Measurements from ENCODE around the gene MRI1. TPM values are rescaled to one million over a fixed set of nuclear protein-coding genes. Genes with fewer than 3 reads are reported as not detected.

Gene MRI1
- total RNA-seq, 6 donors from 2014 or later: 29.4 to 155 (median 42.3) TPM

DNA sequence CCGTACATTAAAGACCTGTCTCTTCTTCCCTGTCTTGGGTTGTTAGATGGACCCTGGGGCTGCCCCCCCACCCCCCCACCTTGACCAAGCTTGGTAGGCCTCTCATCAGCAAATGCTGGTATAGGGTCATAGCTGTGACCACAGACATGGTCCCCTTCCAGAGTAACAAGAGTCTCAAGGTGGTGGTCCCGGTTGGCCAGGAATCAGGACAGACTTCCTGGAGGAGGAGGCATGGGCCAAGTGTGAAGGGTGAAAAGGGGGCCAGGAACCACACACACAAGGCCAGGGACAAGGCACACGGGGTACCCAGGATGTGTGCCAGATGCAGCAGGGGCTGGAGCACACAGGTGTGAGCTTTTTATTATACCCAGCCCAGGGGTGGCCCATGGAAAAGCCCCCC is 1.1 kb upstream of the MRI1 start:
- Histone ChIP-seq H3K27ac (no peak overlapping the region), H3K4me3 (no peak overlapping the region), H3K27me3 (no peaks in the 10 kb centered on the region), H3K36me3 (peaks cover 7 to 56% (median 42%) of the 10 kb centered on the region in 4 donors), H3K4me1 (peaks cover 7 to 24% (median 18%) of the 10 kb centered on the region in 4 donors), H3K9me3 (no peaks in the 10 kb centered on the region)
- 89 to 91% methylated on average over 3 of the region's 3 CpGs for WGBS, 2 donors
- ATAC-seq (ENCODE audit: low FRiP score in 2 of 2): no peak
- no peak for DNase-seq
- TF ChIP-seq, protein P1, sequence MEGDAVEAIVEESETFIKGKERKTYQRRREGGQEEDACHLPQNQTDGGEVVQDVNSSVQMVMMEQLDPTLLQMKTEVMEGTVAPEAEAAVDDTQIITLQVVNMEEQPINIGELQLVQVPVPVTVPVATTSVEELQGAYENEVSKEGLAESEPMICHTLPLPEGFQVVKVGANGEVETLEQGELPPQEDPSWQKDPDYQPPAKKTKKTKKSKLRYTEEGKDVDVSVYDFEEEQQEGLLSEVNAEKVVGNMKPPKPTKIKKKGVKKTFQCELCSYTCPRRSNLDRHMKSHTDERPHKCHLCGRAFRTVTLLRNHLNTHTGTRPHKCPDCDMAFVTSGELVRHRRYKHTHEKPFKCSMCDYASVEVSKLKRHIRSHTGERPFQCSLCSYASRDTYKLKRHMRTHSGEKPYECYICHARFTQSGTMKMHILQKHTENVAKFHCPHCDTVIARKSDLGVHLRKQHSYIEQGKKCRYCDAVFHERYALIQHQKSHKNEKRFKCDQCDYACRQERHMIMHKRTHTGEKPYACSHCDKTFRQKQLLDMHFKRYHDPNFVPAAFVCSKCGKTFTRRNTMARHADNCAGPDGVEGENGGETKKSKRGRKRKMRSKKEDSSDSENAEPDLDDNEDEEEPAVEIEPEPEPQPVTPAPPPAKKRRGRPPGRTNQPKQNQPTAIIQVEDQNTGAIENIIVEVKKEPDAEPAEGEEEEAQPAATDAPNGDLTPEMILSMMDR (IDR thresholded peaks at IDR 0.05): no peak
- TF ChIP-seq EP300 (IDR thresholded peaks at IDR 0.05): no peak
- no peak for TF ChIP-seq POLR2A (IDR thresholded peaks at IDR 0.05)
- no peak for TF ChIP-seq POLR2AphosphoS5 (IDR thresholded peaks at IDR 0.05)

GRCh38 chr19:13764821-13765394 is 586 bp downstream of the MRI1 start:
- Histone ChIP-seq H3K36me3 (peaks cover 13 to 56% (median 46%) of the 10 kb centered on the region in 4 donors), H3K27me3 (no peaks in the 10 kb centered on the region), H3K27ac (peak overlapping the region; percentile 66 to 80 (median 79)), H3K4me3 (peak overlapping the region; percentile 68 to 94 (median 92)), H3K4me1 (peaks cover 7 to 24% (median 18%) of the 10 kb centered on the region in 4 donors), H3K9me3 (no peaks in the 10 kb centered on the region)
- WGBS, 2 donors: 5 to 6% methylated on average over 7 to 11 of the region's 48 CpGs
- peak in 1 of 2 donors; percentile 46 for ATAC-seq (ENCODE audit: low FRiP score in 2 of 2)
- DNase-seq: peak; percentile 31 to 91
- no peak for TF ChIP-seq POLR2A (IDR thresholded peaks at IDR 0.05)
- no peak for TF ChIP-seq POLR2AphosphoS5 (IDR thresholded peaks at IDR 0.05)
- TF ChIP-seq, protein P1 (IDR thresholded peaks at IDR 0.05): no peak
- TF ChIP-seq EP300 (IDR thresholded peaks at IDR 0.05): no peak

GRCh38 chr19:13765395-13766094 is 1.2 kb downstream of the MRI1 start:
- Histone ChIP-seq H3K9me3 (no peaks in the 10 kb centered on the region), H3K4me1 (peaks cover 7 to 24% (median 18%) of the 10 kb centered on the region in 4 donors), H3K4me3 (peak overlapping the region; percentile 68 to 94 (median 92)), H3K27ac (peak overlapping the region; percentile 66 to 80 (median 79)), H3K27me3 (no peaks in the 10 kb centered on the region), H3K36me3 (peaks cover 9 to 56% (median 46%) of the 10 kb centered on the region in 4 donors)
- ATAC-seq (ENCODE audit: low FRiP score in 2 of 2): no peak
- WGBS, 2 donors: 50 to 53% methylated on average over 15 to 19 of the region's 19 CpGs
- TF ChIP-seq POLR2AphosphoS5 (IDR thresholded peaks at IDR 0.05) (no peak), POLR2A (IDR thresholded peaks at IDR 0.05) (no peak), EP300 (IDR thresholded peaks at IDR 0.05) (no peak)
- TF ChIP-seq, protein P1 (IDR thresholded peaks at IDR 0.05): no peak
- DNase-seq: peak in 1 of 2 donors; percentile 57

DNA sequence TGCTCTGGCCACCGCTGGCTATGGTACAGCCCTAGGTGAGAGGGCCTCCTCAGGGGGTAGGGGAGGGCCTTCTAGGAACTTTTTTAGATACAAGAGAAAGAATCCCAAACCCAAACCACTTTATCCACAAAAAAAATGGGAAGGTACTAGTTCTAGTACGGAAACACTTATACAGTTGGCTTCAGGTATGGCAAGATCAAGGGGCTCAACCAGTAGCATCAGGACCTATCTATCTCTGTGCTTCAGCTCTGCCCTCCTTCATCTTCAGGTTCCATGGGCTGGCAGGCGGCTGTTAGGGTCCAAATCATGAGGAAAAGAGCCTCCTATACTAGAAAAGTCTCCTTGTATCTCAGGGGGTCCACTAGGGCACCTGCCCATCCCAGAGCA is 1.8 kb downstream of the MRI1 start:
- H3K36me3 ChIP-seq: peaks cover 6 to 57% (median 44%) of the 10 kb centered on the region in 4 donors
- 97 to 100% methylated on average over 1 to 3 of the region's 3 CpGs for WGBS, 2 donors
- DNase-seq (no peak), ATAC-seq (ENCODE audit: low FRiP score in 2 of 2) (no peak)
- peaks cover 7 to 24% (median 18%) of the 10 kb centered on the region in 4 donors for H3K4me1 ChIP-seq
- H3K27ac ChIP-seq: peak overlapping the region in 3 of 4 donors; percentile 66 to 79 (median 79)
- TF ChIP-seq POLR2A (IDR thresholded peaks at IDR 0.05) (no peak), EP300 (IDR thresholded peaks at IDR 0.05) (no peak), POLR2AphosphoS5 (IDR thresholded peaks at IDR 0.05) (no peak)
- TF ChIP-seq, protein P1 (IDR thresholded peaks at IDR 0.05): no peak
- peak overlapping the region in 1 of 4 donors; percentile 93 for H3K4me3 ChIP-seq
- H3K27me3 ChIP-seq: no peaks in the 10 kb centered on the region
- no peaks in the 10 kb centered on the region for H3K9me3 ChIP-seq
